Adipose tissue (tissue), 3 donors: Measurements from ENCODE around the gene RAPGEF2. TPM values are rescaled to one million over a fixed set of nuclear protein-coding genes. Genes with fewer than 3 reads are reported as not detected.

Experiments
- H3K27ac ChIP-seq: one replicate; pipeline ENCODE4 v1.5.1; 2013; ENCODE audit warnings: low read depth, low read length
- WGBS, 3 donors: extraction: QIAGEN DNeasy Blood & Tissue Kit; methylation state at CpG; one replicate each; pipeline ENCODE4 v1.1.7; 2013; 5-methylcytosine and 5-hydroxymethylcytosine counted together
- polyA plus RNA-seq, 3 donors: library from polyadenylated mRNA; stranded (reverse); fragments of 200-250 nt; gene quantifications; one replicate each; pipeline ENCODE4 v1.2.3, GENCODE V29; 2013
- donor health status: healthy with polysubstance abuse.
- donor health status: Bipolar disorder and iron deficiency.
- donor health status: healthy.

Gene RAPGEF2
- polyA plus RNA-seq, 3 donors = 7.4 to 16.9 (median 11.2) TPM

GRCh38 chr4:159210975-159211374 is 108.1 kb downstream of the RAPGEF2 start:
- H3K27ac ChIP-seq = no peak overlapping the region
- WGBS, 3 donors = 95 to 97% (median 96%) methylated on average over 3 of the region's 3 CpGs

GRCh38 chr4:159212675-159213293 is 109.9 kb downstream of the RAPGEF2 start:
- H3K27ac ChIP-seq = no peak overlapping the region
- WGBS, 3 donors = 82 to 88% (median 85%) methylated on average over 7 of the region's 7 CpGs

DNA sequence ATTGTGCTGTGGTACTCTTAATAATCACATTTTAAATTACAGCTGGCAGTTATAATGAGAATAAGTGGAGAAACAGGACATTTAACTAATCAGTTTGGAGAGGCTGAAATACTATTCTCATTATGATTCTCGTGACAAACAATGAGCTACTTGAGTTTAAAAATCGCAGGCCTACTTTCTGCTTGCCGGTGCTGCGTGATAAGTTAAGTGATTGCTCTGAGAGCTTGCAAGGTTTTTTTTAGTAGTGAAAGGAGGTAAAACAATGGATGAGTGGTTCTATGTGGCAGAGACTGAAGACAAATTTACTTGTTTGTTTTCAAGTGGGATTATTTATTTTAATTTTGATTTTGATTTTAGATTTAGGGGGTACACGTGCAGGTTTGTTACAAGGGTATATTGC is 114.0 kb downstream of the RAPGEF2 start:
- 71 to 85% (median 80%) methylated on average over 5 of the region's 5 CpGs for WGBS, 3 donors
- no peak overlapping the region for H3K27ac ChIP-seq

- WGBS, 3 donors = 91 to 100% (median 98%) methylated on average over 1 of the region's 1 CpG
- no peak overlapping the region for H3K27ac ChIP-seq
These were observed 117.0 kb downstream of the RAPGEF2 start for GRCh38 chr4:159219862-159220261.

GRCh38 chr4:159220353-159220752 is 117.5 kb downstream of the RAPGEF2 start:
- H3K27ac ChIP-seq = no peak overlapping the region
- WGBS, 3 donors = 79 to 89% (median 85%) methylated on average over 5 of the region's 5 CpGs

DNA sequence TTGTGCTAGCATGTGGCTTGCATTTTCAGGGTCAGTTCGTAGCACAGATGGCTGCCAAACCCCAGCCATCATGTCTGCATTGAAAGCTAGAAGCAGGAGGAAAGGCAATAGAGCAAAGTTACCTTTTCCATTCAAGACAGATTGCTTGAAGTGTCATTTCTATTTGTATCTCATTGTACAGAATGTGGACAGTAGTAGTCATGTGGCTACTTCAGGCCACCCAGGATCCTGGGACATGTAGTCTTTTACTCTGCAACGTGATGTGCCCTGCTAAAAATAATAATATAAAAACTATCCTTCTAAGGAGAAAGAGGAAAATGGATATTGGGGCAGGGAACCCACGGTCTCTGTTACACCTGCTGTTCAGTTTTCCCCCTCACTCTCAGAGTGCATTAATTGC is 118.4 kb downstream of the RAPGEF2 start:
- WGBS, 3 donors = 94 to 95% (median 95%) methylated on average over 3 of the region's 3 CpGs
- no peak overlapping the region for H3K27ac ChIP-seq

GRCh38 chr4:159222043-159222552 is 119.2 kb downstream of the RAPGEF2 start:
- no peak overlapping the region for H3K27ac ChIP-seq
- WGBS, 3 donors = 77 to 90% (median 90%) methylated on average over 4 of the region's 4 CpGs

GRCh38 chr4:159224408-159224807 is 121.5 kb downstream of the RAPGEF2 start:
- no peak overlapping the region for H3K27ac ChIP-seq
- WGBS, 3 donors = 87 to 97% (median 95%) methylated on average over 3 of the region's 3 CpGs

- 22 to 72% (median 65%) methylated on average over 3 of the region's 3 CpGs for WGBS, 3 donors
- H3K27ac ChIP-seq = no peak overlapping the region
These were observed 124.5 kb downstream of the RAPGEF2 start for GRCh38 chr4:159227378-159227777.

GRCh38 chr4:159227984-159228383 is 125.1 kb downstream of the RAPGEF2 start:
- H3K27ac ChIP-seq = no peak overlapping the region
- WGBS, 3 donors = 14 to 47% (median 38%) methylated on average over 11 of the region's 11 CpGs

- H3K27ac ChIP-seq = no peak overlapping the region
- 69 to 80% (median 70%) methylated on average over 6 of the region's 6 CpGs for WGBS, 3 donors
These were observed 126.3 kb downstream of the RAPGEF2 start for GRCh38 chr4:159229164-159229563.

- H3K27ac ChIP-seq = no peak overlapping the region
- 78 to 83% (median 79%) methylated on average over 1 of the region's 1 CpG for WGBS, 3 donors
These were observed 129.7 kb downstream of the RAPGEF2 start for GRCh38 chr4:159232465-159233106.

GRCh38 chr4:159235779-159236368 is 133.0 kb downstream of the RAPGEF2 start:
- WGBS, 3 donors = 81 to 99% (median 87%) methylated on average over 3 of the region's 3 CpGs
- no peak overlapping the region for H3K27ac ChIP-seq

GRCh38 chr4:159237975-159238374 is 135.1 kb downstream of the RAPGEF2 start:
- 60 to 61% (median 60%) methylated on average over 2 of the region's 2 CpGs for WGBS, 3 donors
- H3K27ac ChIP-seq = no peak overlapping the region

DNA sequence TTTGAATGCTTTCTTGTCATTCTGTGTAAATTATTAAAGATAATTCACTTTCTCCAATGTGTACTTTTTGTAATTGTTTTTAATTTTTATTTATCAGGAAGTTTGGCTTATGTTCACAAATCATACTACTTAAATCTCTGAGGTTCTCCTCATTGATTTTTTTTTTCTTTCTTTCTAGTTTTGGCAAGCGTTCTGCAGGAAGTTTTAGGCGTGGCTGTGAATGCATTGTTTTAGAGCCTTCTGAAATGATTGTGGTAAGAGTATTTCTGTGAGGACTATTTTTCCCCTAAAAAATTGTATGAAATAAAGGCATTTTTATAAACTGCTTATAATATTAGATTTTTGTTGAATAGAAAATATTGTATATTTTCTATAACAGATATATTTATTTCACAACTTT is 135.8 kb downstream of the RAPGEF2 start:
- H3K27ac ChIP-seq = no peak overlapping the region
- 21 to 35% (median 27%) methylated on average over 2 of the region's 2 CpGs for WGBS, 3 donors

DNA sequence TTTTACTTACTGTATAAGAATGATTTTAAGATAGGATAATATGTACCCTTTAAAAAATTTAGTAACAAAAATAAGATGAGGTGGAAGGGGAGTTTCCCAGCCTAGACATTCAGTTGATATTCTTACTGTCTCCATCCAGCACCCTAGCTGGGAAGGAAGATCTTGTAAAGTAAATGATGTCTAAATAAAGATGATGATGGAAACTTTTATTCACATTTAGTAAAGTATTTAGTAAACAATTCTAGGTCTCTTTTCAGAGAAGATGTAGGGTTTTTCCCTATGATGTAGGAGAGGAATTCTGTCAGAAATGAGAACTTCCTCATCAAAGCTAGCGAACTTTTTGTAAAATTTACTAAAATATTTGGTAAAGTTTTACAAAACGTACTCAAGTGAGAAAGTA is 136.8 kb downstream of the RAPGEF2 start:
- 78 to 92% (median 83%) methylated on average over 2 of the region's 2 CpGs for WGBS, 3 donors

GRCh38 chr4:159240046-159240445 is 137.2 kb downstream of the RAPGEF2 start:
- H3K27ac ChIP-seq = no peak overlapping the region
- WGBS, 3 donors = 77 to 100% (median 81%) methylated on average over 2 to 4 of the region's 4 CpGs

More for the DNA sequence above, 136.8 kb downstream of the RAPGEF2 start:
- no peak overlapping the region for H3K27ac ChIP-seq

DNA sequence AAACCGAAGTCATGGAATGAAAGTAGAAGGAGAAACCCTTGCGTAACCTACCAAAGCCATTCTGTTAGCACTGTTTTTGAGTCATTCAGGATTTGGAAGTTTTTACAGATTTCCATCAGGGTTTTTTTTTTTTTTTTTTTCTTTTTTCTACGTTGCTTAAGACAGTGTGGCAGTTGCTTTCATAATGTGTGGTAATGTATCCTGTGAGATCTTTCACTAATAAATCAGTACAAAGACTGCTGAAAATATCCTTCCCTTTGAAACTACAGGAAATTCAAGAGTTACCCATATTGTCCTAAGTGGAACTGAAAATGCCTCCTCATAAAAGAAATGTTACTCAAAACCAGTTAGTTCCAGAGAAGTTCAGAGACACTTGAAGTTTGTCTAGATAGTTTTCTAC is 137.8 kb downstream of the RAPGEF2 start:
- H3K27ac ChIP-seq = no peak overlapping the region

GRCh38 chr4:159242427-159242826 is 139.5 kb downstream of the RAPGEF2 start:
- H3K27ac ChIP-seq = no peak overlapping the region

More for the DNA sequence above, 137.8 kb downstream of the RAPGEF2 start:
- 50 to 86% (median 50%) methylated on average over 3 of the region's 3 CpGs for WGBS, 3 donors
